Gastroesophageal sphincter (tissue), 4 donors: ENCODE results near the gene JMY. TPM values are rescaled to one million over a fixed set of nuclear protein-coding genes. Genes with fewer than 3 reads are reported as not detected.

Experiments
- ATAC-seq: fragments of 150-250 bp; one replicate; pipeline ENCODE4 v1.9.1; 2016; ENCODE audit warnings: mild to moderate bottlenecking, moderate library complexity
- H3K27ac ChIP-seq, 4 donors: fragments of 200-600 bp; sonication (generic) in 3 of 4; 1 replicate in 3 of 4; 2 replicates in 1 of 4; pipeline ENCODE4 v1.5.1; 2016 to 2019
- H3K27me3 ChIP-seq: fragments of 200-600 bp; sonication (generic); one replicate; pipeline ENCODE4 v1.5.1; 2019
- H3K36me3 ChIP-seq, 2 donors: fragments of 200-600 bp; sonication (generic); one replicate each; pipeline ENCODE4 v1.5.1; 2019; ENCODE audit warnings: control low read depth in 1 of 2
- H3K4me1 ChIP-seq, 3 donors: fragments of 200-600 bp; sonication (generic); 1 replicate in 2 of 3; 2 replicates in 1 of 3; pipeline ENCODE4 v1.5.1; 2016 to 2019; ENCODE audit warnings: control low read depth in 2 of 3
- H3K4me3 ChIP-seq, 2 donors: fragments of 200-600 bp; sonication (generic); one replicate each; pipeline ENCODE4 v1.5.1; 2019; ENCODE audit warnings: mild to moderate bottlenecking in 1 of 2, moderate library complexity in 1 of 2
- H3K9me3 ChIP-seq, 3 donors: fragments of 200-600 bp; sonication (generic); one replicate each; pipeline ENCODE4 v1.5.1; 2017 to 2019; ENCODE audit warnings: control low read depth in 2 of 3
- CTCF ChIP-seq, 4 experiments: fragments of 200-600 bp in 2 of 4; fragments of 450-650 bp in 2 of 4; sonication (generic) in 1 of 4; IDR thresholded peaks; one replicate each; pipeline ENCODE4 v1.5.1; 2017 to 2019; ENCODE audit warnings: antibody characterized with exemption in 4 of 4, mild to moderate bottlenecking in 2 of 4, moderate library complexity in 2 of 4
- EP300 ChIP-seq: sonication (generic); formaldehyde crosslinking; IDR thresholded peaks from one replicate; pipeline ENCODE4 v1.6.1; 2017; ENCODE audit warnings: antibody characterized with exemption, mild to moderate bottlenecking
- POLR2A ChIP-seq, 2 donors: fragments of 450-650 bp; IDR thresholded peaks; one replicate each; pipeline ENCODE4 v1.6.1; 2017; ENCODE audit warnings: antibody characterized with exemption in 2 of 2, mild to moderate bottlenecking in 2 of 2, moderate library complexity in 1 of 2
- POLR2AphosphoS5 ChIP-seq: sonication (generic); formaldehyde crosslinking; IDR thresholded peaks from one replicate; pipeline ENCODE4 v1.6.1; 2017; ENCODE audit warnings: antibody characterized with exemption
- WGBS, 2 donors: methylation state at CpG; one replicate each; pipeline ENCODE4 v1.1.5; 2018; ENCODE audit warnings: low coverage in 1 of 2; 5-methylcytosine and 5-hydroxymethylcytosine counted together
- total RNA-seq, 4 donors: library from RNA; depleted of rRNA; stranded (reverse); fragments of >200 nt; gene quantifications; one replicate each; pipeline ENCODE4 v1.1.0, GENCODE V29; 2016

Gene JMY
- total RNA-seq, 4 donors from 2014 or later = 33.1 to 54.2 (median 46.5) TPM

- Histone ChIP-seq H3K27ac (no peak overlapping the region), H3K4me3 (no peak overlapping the region), H3K4me1 (peaks cover 0 to 56% (median 0%) of the 10 kb centered on the region in 3 donors), H3K9me3 (no peaks in the 10 kb centered on the region), H3K36me3 (no peaks in the 10 kb centered on the region), H3K27me3 (no peaks in the 10 kb centered on the region)
- no peak for TF ChIP-seq CTCF (IDR thresholded peaks at IDR 0.05)
- no peak for TF ChIP-seq POLR2A (IDR thresholded peaks at IDR 0.05)
- TF ChIP-seq EP300 = no peak
- TF ChIP-seq POLR2AphosphoS5 = no peak
- no peak for ATAC-seq
- 78 to 82% methylated on average over 4 of the region's 4 CpGs for WGBS, 2 donors
Observed at GRCh38 chr5:79261897-79262296, 26.0 kb downstream of the JMY start.

- no peak overlapping the region for H3K27ac ChIP-seq
- 75 to 78% methylated on average over 7 of the region's 7 CpGs for WGBS, 2 donors
- no peaks in the 10 kb centered on the region for H3K27me3 ChIP-seq
- no peak overlapping the region for H3K4me3 ChIP-seq
- no peaks in the 10 kb centered on the region for H3K9me3 ChIP-seq
- no peaks in the 10 kb centered on the region for H3K36me3 ChIP-seq
- H3K4me1 ChIP-seq = peaks cover 0 to 45% (median 0%) of the 10 kb centered on the region in 3 donors
- TF ChIP-seq POLR2AphosphoS5 = no peak
- no peak for TF ChIP-seq EP300
- TF ChIP-seq POLR2A (IDR thresholded peaks at IDR 0.05) = no peak
- TF ChIP-seq CTCF (IDR thresholded peaks at IDR 0.05) = no peak
- ATAC-seq = no peak
Observed at GRCh38 chr5:79263290-79263689, 27.4 kb downstream of the JMY start.

- Histone ChIP-seq H3K27me3 (no peaks in the 10 kb centered on the region), H3K4me1 (peaks cover 0 to 21% (median 0%) of the 10 kb centered on the region in 3 donors), H3K27ac (no peak overlapping the region), H3K4me3 (no peak overlapping the region), H3K9me3 (no peaks in the 10 kb centered on the region), H3K36me3 (no peaks in the 10 kb centered on the region)
- TF ChIP-seq CTCF (IDR thresholded peaks at IDR 0.05) (no peak), EP300 (no peak), POLR2A (IDR thresholded peaks at IDR 0.05) (no peak), POLR2AphosphoS5 (no peak)
- ATAC-seq = no peak
Observed at GRCh38 chr5:79267180-79267579, 31.2 kb downstream of the JMY start.

- Histone ChIP-seq H3K4me3 (no peak overlapping the region), H3K36me3 (no peaks in the 10 kb centered on the region), H3K9me3 (no peaks in the 10 kb centered on the region), H3K4me1 (no peaks in the 10 kb centered on the region), H3K27me3 (no peaks in the 10 kb centered on the region), H3K27ac (no peak overlapping the region)
- TF ChIP-seq EP300 (no peak), CTCF (IDR thresholded peaks at IDR 0.05) (no peak), POLR2AphosphoS5 (no peak), POLR2A (IDR thresholded peaks at IDR 0.05) (no peak)
- ATAC-seq = no peak
- WGBS, 2 donors = 94 to 100% methylated on average over 1 to 3 of the region's 3 CpGs
Observed at GRCh38 chr5:79269733-79270166, 33.8 kb downstream of the JMY start.

GRCh38 chr5:79273341-79273740 is 37.4 kb downstream of the JMY start:
- H3K27ac ChIP-seq = no peak overlapping the region
- H3K36me3 ChIP-seq = peaks cover 0 to 3% of the 10 kb centered on the region in 2 donors
- no peak overlapping the region for H3K4me3 ChIP-seq
- no peak for ATAC-seq
- no peaks in the 10 kb centered on the region for H3K9me3 ChIP-seq
- H3K4me1 ChIP-seq = peaks cover 0 to 14% (median 0%) of the 10 kb centered on the region in 3 donors
- WGBS, 2 donors = 97% methylated on average over 4 of the region's 4 CpGs
- TF ChIP-seq POLR2AphosphoS5 (no peak), POLR2A (IDR thresholded peaks at IDR 0.05) (no peak), EP300 (no peak), CTCF (IDR thresholded peaks at IDR 0.05) (no peak)
- H3K27me3 ChIP-seq = no peaks in the 10 kb centered on the region
